Fibroblast of lung (primary cell): ENCODE measurements around the gene CPSF7. TPM values are rescaled to one million over a fixed set of nuclear protein-coding genes. Genes with fewer than 3 reads are reported as not detected.
A peak's percentile ranks its signal among the peaks of the same experiment; 100 is the strongest.

Source experiments
- DNase-seq, 2 donors: peaks; one replicate each; pipeline versions ENCODE4 v3.0.0 to v3.0.0-alpha.2; 2010; ENCODE audit warnings: low read depth in 2 of 2
- H2AFZ ChIP-seq: 2 replicates; pipeline ENCODE4 v1.5.1; 2012; ENCODE audit warnings: low read length, control low read depth, inconsistent platforms
- H3K27ac ChIP-seq: 2 replicates; pipeline ENCODE4 v1.5.1; 2011; ENCODE audit warnings: low read length, control low read depth; ENCODE audit not compliant: insufficient read depth
- H3K27me3 ChIP-seq: 2 replicates; pipeline ENCODE4 v1.5.1; 2011; ENCODE audit warnings: mild to moderate bottlenecking, low read length; ENCODE audit not compliant: control insufficient read depth, insufficient read depth
- H3K36me3 ChIP-seq: 2 replicates; pipeline ENCODE4 v1.5.1; 2011; ENCODE audit warnings: low read length; ENCODE audit not compliant: control insufficient read depth, insufficient read depth
- H3K4me1 ChIP-seq: 2 replicates; pipeline ENCODE4 v1.5.1; 2011; ENCODE audit warnings: low read length; ENCODE audit not compliant: control insufficient read depth, insufficient read depth; ENCODE audit errors: extremely low read depth
- H3K4me2 ChIP-seq: 2 replicates; pipeline ENCODE4 v1.5.1; 2011; ENCODE audit warnings: low read length, control low read depth; ENCODE audit not compliant: insufficient read depth; ENCODE audit errors: extremely low read depth
- H3K4me3 ChIP-seq, 4 experiments: fragments of 200-600 bp in 1 of 4; sonication (generic) in 1 of 4; replicated peaks in 1 of 4; 2 replicates each; pipeline ENCODE4 v1.5.1; 2011 to 2016; ENCODE audit warnings: low read length in 4 of 4, low read depth in 3 of 4, mild to moderate bottlenecking in 3 of 4, control low read depth in 2 of 4, inconsistent platforms in 1 of 4, mixed read lengths in 1 of 4; ENCODE audit not compliant: insufficient read depth in 1 of 4; ENCODE audit errors: control extremely low read depth in 1 of 4
- H3K79me2 ChIP-seq: 2 replicates; pipeline ENCODE4 v1.5.1; 2012; ENCODE audit warnings: mild to moderate bottlenecking, low read length, inconsistent platforms; ENCODE audit not compliant: control insufficient read depth, insufficient read depth
- H3K9ac ChIP-seq: 2 replicates; pipeline ENCODE4 v1.5.1; 2011; ENCODE audit warnings: mild to moderate bottlenecking, low read length, control low read depth; ENCODE audit not compliant: insufficient read depth
- H3K9me3 ChIP-seq: 2 replicates; pipeline ENCODE4 v1.5.1; 2012; ENCODE audit warnings: low read depth, low read length; ENCODE audit not compliant: control insufficient read depth, insufficient read depth
- H4K20me1 ChIP-seq: 2 replicates; pipeline ENCODE4 v1.5.1; 2011; ENCODE audit warnings: low read length; ENCODE audit not compliant: control insufficient read depth, insufficient read depth; ENCODE audit errors: extremely low read depth
- CTCF ChIP-seq, 2 donors: IDR thresholded peaks in 1 of 2; conservative IDR thresholded peaks in 1 of 2; 1 replicate in 1 of 2; 2 replicates in 1 of 2; pipeline ENCODE4 v1.5.1; 2011 to 2012; ENCODE audit warnings: low read length in 2 of 2, control low read depth in 1 of 2, inconsistent platforms in 1 of 2, low read depth in 1 of 2, mild to moderate bottlenecking in 1 of 2
- EZH2 ChIP-seq: IDR thresholded peaks from 2 replicates; pipeline ENCODE4 v1.5.1; 2012; ENCODE audit warnings: low read length, control low read depth, mild to moderate bottlenecking; ENCODE audit errors: missing control alignments
- polyA plus RNA-seq, 2 donors: library from polyadenylated mRNA; depleted of rRNA in 1 of 2; stranded (reverse) in 1 of 2; unstranded in 1 of 2; fragments of >200 nt; gene quantifications; 2 replicates each; pipeline ENCODE4 v1.2.1, GENCODE V29; 2011 to 2012; ENCODE audit warnings: missing spikeins in 1 of 2
- total RNA-seq: library from RNA; depleted of rRNA; stranded (reverse); fragments of >200 nt; gene quantifications from 2 replicates; pipeline ENCODE4 v1.2.1, GENCODE V29; 2014

CPSF7 gene
- total and polyA plus RNA-seq, 2 donors (not counting 1 experiment from before 2014, with no cell fraction given) = 18.0 to 38.1 TPM

DNA sequence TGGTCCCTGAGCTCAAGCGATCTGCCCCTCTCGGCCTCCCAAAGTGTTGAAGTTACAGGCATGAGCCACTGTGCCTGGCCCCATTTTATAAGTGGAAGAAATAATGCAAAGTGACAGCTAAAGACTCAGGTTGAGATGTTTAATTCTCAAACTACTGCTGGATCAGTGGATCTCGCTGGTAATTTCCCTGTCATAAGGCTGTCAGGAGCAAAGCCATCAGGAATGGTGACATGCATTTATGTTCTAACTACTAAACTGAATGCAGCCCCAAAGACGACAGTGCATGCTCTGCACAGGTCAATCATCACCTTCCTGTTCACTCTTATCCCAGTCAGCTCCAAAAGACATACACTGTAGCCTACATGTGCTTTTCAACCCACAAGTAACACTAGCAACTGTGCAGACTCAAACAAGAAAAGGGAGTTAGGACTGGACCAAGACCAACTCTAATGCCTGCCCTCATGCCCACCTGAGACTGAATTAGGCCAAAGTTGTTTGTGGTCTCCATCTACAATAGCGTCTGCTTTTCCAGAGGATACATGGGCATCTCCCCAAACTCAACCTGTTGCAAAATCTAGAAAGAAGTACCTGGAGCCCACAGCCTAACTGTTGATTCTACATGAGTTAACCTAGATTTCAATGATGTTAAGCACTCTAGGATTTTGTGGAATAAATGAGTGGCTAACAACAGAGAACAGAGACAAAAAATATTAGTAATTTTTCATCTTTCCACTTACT, 22.6 kb downstream of the CPSF7 start:
- no peaks in the 10 kb centered on the region for H3K79me2 ChIP-seq
- no peak for TF ChIP-seq CTCF (conservative IDR thresholded peaks at IDR 0.05 in 1 of 2, IDR thresholded peaks at IDR 0.05 in 1 of 2; ENCODE audit: low read depth in 1 of 2, low read length in 2 of 2)
- TF ChIP-seq EZH2 = no peak
- no peaks in the 10 kb centered on the region for H3K9me3 ChIP-seq
- peaks cover 28% of the 10 kb centered on the region for H3K36me3 ChIP-seq
- no peak overlapping the region for H3K4me3 ChIP-seq
- no peak overlapping the region for H2AFZ ChIP-seq
- no peaks in the 10 kb centered on the region for H3K4me1 ChIP-seq
- no peak overlapping the region for H3K4me2 ChIP-seq
- H3K27ac ChIP-seq = no peak overlapping the region
- no peak overlapping the region for H3K9ac ChIP-seq
- H4K20me1 ChIP-seq = no peaks in the 10 kb centered on the region
- no peak for DNase-seq
- no peaks in the 10 kb centered on the region for H3K27me3 ChIP-seq

GRCh38 chr11:61406067-61406466, 23.7 kb downstream of the CPSF7 start:
- DNase-seq = no peak
- Histone ChIP-seq H3K4me1 (no peaks in the 10 kb centered on the region), H2AFZ (no peak overlapping the region), H3K9ac (no peak overlapping the region), H4K20me1 (no peaks in the 10 kb centered on the region), H3K27me3 (no peaks in the 10 kb centered on the region), H3K4me3 (no peak overlapping the region), H3K79me2 (no peaks in the 10 kb centered on the region), H3K27ac (no peak overlapping the region), H3K4me2 (no peak overlapping the region), H3K36me3 (peaks cover 25% of the 10 kb centered on the region), H3K9me3 (no peaks in the 10 kb centered on the region)
- TF ChIP-seq CTCF (conservative IDR thresholded peaks at IDR 0.05 in 1 of 2, IDR thresholded peaks at IDR 0.05 in 1 of 2; ENCODE audit: low read depth in 1 of 2, low read length in 2 of 2) = no peak
- TF ChIP-seq EZH2 = no peak

- peaks cover 25% of the 10 kb centered on the region for H3K36me3 ChIP-seq
- H3K27me3 ChIP-seq = no peaks in the 10 kb centered on the region
- no peaks in the 10 kb centered on the region for H3K9me3 ChIP-seq
- DNase-seq = peak in 1 of 2 donors; percentile 59
- no peaks in the 10 kb centered on the region for H3K79me2 ChIP-seq
- H3K4me1 ChIP-seq = no peaks in the 10 kb centered on the region
- no peak overlapping the region for H2AFZ ChIP-seq
- no peak overlapping the region for H3K4me2 ChIP-seq
- H4K20me1 ChIP-seq = no peaks in the 10 kb centered on the region
- H3K27ac ChIP-seq = no peak overlapping the region
- TF ChIP-seq CTCF (conservative IDR thresholded peaks at IDR 0.05 in 1 of 2, IDR thresholded peaks at IDR 0.05 in 1 of 2; ENCODE audit: low read depth in 1 of 2, low read length in 2 of 2) = no peak
- TF ChIP-seq EZH2 = no peak
- H3K9ac ChIP-seq = no peak overlapping the region
- H3K4me3 ChIP-seq = no peak overlapping the region
These were observed 25.1 kb downstream of the CPSF7 start for GRCh38 chr11:61404641-61405040.
